ENCODE data around the gene CPED1.
"Not testable (repeated sequence)": the region's sequence is repeated elsewhere in the genome, so short reads cannot be mapped to it uniquely, and the experiment has no call there.

CPED1 gene

DNA sequence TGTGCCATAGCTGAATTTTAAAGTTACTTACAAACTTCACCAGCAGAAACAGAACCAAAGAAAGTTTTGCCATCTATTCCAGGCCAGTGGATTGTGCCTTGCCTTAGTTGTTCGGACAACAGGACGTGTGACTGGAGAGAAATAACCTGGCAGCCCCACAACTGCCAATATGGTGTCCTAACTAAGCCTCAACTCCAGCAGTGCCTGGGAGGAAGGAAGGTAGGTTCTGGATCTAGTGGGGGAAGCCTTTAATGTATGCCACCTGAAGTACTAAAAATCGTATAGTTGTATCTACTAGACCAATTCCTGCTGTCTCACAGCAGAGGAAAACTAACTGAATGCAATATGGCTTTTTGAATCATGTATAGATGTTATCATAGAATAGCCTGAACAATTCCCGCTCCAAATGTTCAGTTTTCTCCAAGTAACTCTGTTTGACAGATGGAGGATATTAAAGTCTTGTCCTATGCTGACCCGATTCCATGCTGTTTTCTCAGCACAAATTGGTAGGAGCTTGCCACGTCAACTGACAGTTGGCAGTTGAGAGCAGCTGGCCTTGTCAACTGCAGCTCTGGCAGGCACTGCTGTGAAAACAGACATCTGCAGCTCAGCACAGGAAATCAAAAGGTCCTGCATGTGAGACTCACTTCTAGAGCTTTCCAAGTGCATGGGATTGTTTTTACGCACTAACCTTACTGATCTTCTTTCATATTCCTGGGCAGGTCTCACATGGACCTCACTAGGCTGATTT is 255.8 kb downstream of the CPED1 start:
- in situ Hi-C loops (cut with HindIII; ENCODE audit: low sequenced_read_pairs): no loop called here
- no peak for DNase-seq (ENCODE audit: low read depth, low spot score)
- TF ChIP-seq, protein P1, sequence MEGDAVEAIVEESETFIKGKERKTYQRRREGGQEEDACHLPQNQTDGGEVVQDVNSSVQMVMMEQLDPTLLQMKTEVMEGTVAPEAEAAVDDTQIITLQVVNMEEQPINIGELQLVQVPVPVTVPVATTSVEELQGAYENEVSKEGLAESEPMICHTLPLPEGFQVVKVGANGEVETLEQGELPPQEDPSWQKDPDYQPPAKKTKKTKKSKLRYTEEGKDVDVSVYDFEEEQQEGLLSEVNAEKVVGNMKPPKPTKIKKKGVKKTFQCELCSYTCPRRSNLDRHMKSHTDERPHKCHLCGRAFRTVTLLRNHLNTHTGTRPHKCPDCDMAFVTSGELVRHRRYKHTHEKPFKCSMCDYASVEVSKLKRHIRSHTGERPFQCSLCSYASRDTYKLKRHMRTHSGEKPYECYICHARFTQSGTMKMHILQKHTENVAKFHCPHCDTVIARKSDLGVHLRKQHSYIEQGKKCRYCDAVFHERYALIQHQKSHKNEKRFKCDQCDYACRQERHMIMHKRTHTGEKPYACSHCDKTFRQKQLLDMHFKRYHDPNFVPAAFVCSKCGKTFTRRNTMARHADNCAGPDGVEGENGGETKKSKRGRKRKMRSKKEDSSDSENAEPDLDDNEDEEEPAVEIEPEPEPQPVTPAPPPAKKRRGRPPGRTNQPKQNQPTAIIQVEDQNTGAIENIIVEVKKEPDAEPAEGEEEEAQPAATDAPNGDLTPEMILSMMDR (IDR thresholded peaks at IDR 0.05; ENCODE audit: low read depth, low read length): no peak
- no peak overlapping the region for H3K4me3 ChIP-seq (ENCODE audit: low read depth, low read length)

DNA sequence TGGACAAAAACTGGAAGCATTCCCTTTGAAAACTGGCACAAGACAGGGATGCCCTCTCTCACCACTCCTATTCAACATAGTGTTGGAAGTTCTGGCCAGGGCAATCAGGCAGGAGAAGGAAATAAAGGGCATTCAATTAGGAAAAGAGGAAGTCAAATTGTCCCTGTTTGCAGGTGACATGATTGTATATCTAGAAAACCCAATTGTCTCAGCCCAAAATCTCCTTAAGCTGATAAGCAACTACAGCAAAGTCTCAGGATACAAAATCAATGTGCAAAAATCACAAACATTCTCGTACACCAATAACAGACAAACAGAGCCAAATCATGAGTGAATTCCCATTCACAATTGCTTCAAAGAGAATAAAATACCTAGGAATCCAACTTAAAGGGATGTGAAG is 262.9 kb downstream of the CPED1 start:
- in situ Hi-C loops (cut with HindIII; ENCODE audit: low sequenced_read_pairs); DNase-seq (ENCODE audit: low read depth, low spot score); H3K4me3 ChIP-seq (ENCODE audit: low read depth, low read length): not testable (repeated sequence)

DNA sequence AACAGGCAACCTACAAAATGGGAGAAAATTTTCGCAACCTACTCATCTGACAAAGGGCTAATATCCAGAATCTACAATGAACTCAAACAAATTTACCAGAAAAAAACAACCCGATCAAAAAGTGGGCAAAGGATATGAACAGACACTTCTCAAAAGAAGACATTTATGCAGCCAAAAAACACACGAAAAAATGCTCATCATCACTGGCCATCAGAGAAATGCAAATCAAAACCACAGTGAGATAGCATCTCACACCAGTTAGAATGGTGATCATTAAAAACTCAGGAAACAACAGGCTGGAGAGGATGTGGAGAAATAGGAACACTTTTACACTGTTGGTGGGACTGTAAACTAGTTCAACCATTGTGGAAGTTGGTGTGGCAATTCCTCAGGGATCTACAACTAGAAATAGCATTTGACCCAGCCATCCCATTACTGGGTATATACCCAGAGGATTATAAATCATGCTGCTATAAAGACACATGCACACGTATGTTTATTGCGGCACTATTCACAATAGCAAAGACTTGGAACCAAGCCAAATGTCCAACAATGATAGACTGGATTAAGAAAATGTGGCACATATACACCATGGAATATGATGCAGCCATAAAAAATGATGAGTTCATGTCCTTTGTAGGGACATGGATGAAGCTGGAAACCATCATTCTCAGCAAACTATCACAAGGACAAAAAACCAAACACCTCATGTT is 264.2 kb downstream of the CPED1 start:
- H3K4me3 ChIP-seq (ENCODE audit: low read depth, low read length); in situ Hi-C loops (cut with HindIII; ENCODE audit: low sequenced_read_pairs); DNase-seq (ENCODE audit: low read depth, low spot score): not testable (repeated sequence)

DNA sequence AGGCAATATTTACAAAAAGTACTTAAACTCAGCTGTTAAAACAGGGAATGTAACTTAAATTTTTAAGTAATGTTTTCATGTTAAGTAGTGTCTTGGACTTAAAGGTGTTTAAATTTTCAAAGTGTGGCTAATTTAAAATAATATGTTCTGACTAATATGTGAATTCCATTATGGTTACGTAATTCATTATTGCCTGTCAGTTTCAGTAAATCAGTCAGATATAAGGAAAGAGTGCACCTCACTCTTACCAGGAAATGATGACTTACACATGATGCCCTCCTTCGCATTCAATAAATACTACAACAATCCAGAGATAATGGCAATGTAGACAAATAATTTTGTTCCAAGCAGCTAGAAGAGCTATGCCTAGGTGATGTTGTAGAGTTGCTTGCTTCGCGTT is 271.3 kb downstream of the CPED1 start:
- in situ Hi-C loops (cut with HindIII; ENCODE audit: low sequenced_read_pairs): no loop called here
- no peak overlapping the region for H3K4me3 ChIP-seq (ENCODE audit: low read depth, low read length)
- TF ChIP-seq, protein P1 (IDR thresholded peaks at IDR 0.05; ENCODE audit: low read depth, low read length): no peak
- no peak for DNase-seq (ENCODE audit: low read depth, low spot score)

DNA sequence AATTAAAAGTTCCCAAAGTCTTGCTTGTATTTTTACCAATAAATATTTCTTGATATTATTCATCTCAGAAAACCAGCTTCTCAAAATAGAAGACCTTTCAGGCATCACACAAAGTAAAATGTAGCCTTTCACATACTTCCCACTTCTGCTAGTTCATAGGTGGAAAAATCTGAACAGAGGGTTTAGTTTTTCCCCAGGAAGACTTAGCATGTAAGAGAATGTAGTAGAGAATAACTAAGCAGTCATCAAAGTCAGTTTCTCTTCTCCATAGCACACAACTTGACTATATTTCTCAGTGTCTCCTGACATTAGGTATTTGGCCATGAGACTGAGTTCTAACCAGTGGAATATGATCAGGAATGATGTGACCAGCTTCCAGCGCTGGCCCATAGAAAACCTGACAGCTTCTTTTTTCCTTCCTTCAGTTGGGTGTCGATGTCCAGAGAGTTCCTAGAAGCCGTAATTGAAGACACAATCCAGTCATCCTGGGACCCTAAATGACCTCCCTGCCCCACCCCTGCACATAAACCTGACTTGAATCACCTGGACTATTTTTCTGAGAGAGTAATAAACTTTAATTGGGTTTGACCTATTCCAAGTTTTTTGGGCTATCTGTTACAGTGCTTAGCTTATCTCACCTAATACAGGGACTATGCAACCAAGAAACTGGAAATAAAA is 272.8 kb downstream of the CPED1 start:
- TF ChIP-seq, protein P1 (IDR thresholded peaks at IDR 0.05; ENCODE audit: low read depth, low read length): no peak
- no peak for DNase-seq (ENCODE audit: low read depth, low spot score)
- no peak overlapping the region for H3K4me3 ChIP-seq (ENCODE audit: low read depth, low read length)
- in situ Hi-C loops (cut with HindIII; ENCODE audit: low sequenced_read_pairs): no loop called here

DNA sequence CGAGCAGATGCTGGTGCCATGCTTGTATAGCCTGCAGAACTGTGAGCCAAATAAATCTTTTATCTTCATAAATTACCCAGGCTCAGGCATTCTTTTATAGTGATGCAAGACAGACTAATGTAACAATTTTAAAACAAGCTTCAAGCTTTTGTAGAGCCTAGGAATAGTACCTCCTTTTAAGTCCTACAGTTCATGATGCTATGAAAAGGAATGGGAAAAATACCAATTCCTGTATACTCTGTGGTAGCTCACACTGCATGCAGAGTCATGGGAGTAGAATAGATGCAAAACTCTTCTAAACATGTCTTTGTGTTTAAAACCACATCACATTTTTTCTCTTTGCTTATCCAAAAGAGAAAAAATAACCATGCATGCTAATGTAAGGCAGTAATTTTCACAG is 273.7 kb downstream of the CPED1 start:
- in situ Hi-C loops (cut with HindIII; ENCODE audit: low sequenced_read_pairs): no loop called here
- TF ChIP-seq, protein P1 (IDR thresholded peaks at IDR 0.05; ENCODE audit: low read depth, low read length): no peak
- no peak overlapping the region for H3K4me3 ChIP-seq (ENCODE audit: low read depth, low read length)
- no peak for DNase-seq (ENCODE audit: low read depth, low spot score)

DNA sequence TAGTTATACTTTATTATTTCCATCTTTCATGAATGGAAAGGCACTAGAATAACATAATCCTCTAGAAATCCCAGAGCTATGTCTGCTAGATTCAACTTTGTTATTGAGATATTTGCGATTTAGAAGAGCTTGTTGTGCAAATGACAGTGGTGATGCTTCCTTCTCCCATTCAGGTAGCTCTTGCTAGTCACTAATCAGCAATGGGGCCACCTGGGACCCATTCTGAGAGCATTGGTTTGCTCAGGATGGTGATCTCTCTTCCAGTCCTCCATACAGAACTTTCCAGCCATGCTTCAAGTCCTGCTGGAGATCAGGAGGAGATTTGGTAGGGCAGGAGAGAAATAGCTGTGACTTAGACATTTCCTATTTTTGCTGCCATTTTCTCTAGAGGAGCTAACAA is 274.5 kb downstream of the CPED1 start:
- TF ChIP-seq, protein P1 (IDR thresholded peaks at IDR 0.05; ENCODE audit: low read depth, low read length): no peak
- in situ Hi-C loops (cut with HindIII; ENCODE audit: low sequenced_read_pairs): no loop called here

More for the DNA sequence above, 274.5 kb downstream of the CPED1 start:
- H3K4me3 ChIP-seq (ENCODE audit: low read depth, low read length): no peak overlapping the region
- no peak for DNase-seq (ENCODE audit: low read depth, low spot score)

All from astrocyte of the spinal cord (primary cell).